A673 (cell line): Measurements from ENCODE around the gene PDE9A.

Experiments used
- EZH2 ChIP-seq: fragments of 200-600 bp; sonication (generic); IDR thresholded peaks from 2 replicates; pipeline ENCODE4 v1.6.1; 2017; ENCODE audit warnings: borderline replicate concordance, low read depth, mild to moderate bottlenecking, mixed read lengths, antibody characterized with exemption, low read length; ENCODE audit not compliant: poor library complexity, severe bottlenecking
- TF ChIP-seq, protein P1 (sequence below): fragments of 300-800, 200-600 bp; sonication (generic); conservative IDR thresholded peaks from 2 replicates; pipeline ENCODE4 v1.5.1; 2017; ENCODE audit warnings: low read depth, mild to moderate bottlenecking, antibody characterized with exemption, low read length, moderate library complexity, mixed read lengths

DNA sequence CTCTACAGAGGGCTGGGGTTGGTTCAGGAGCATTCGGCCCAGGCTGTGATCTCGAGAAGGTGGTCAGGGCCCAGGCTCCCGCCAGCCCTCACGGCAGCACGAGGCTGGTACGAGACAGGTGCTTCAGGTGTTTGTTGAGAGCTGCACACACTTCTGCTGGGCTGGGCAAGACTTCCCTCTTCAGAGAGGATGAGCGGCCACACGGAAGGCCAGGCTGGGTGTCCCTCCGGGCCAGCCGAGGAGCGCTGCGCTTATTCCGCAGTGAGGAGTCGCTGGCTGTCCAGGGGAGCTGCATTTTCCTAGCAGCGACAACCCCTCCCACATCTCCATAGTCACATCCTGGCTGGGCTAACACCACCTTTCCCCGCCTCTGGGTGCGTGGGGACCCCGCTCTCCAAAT lies 50.5 kb downstream of the PDE9A start:
- no peak for TF ChIP-seq EZH2
- TF ChIP-seq, protein P1, sequence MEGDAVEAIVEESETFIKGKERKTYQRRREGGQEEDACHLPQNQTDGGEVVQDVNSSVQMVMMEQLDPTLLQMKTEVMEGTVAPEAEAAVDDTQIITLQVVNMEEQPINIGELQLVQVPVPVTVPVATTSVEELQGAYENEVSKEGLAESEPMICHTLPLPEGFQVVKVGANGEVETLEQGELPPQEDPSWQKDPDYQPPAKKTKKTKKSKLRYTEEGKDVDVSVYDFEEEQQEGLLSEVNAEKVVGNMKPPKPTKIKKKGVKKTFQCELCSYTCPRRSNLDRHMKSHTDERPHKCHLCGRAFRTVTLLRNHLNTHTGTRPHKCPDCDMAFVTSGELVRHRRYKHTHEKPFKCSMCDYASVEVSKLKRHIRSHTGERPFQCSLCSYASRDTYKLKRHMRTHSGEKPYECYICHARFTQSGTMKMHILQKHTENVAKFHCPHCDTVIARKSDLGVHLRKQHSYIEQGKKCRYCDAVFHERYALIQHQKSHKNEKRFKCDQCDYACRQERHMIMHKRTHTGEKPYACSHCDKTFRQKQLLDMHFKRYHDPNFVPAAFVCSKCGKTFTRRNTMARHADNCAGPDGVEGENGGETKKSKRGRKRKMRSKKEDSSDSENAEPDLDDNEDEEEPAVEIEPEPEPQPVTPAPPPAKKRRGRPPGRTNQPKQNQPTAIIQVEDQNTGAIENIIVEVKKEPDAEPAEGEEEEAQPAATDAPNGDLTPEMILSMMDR: no peak
